SK-N-MC (cell line): ENCODE results near the gene GAGE10.

Experiments
- EZH2 ChIP-seq: fragments of 200-600 bp; sonication (generic); IDR thresholded peaks from one replicate; pipeline ENCODE4 v1.6.1; 2017; ENCODE audit warnings: antibody characterized with exemption
- FOXP2 ChIP-seq: optimal IDR thresholded peaks from 2 replicates; pipeline ENCODE3; 2011; ENCODE audit warnings: mild to moderate bottlenecking, moderate library complexity; ENCODE audit not compliant: insufficient read depth; ENCODE audit errors: extremely low read length, control extremely low read depth
- POLR2AphosphoS5 ChIP-seq: IDR thresholded peaks from 2 replicates; pipeline ENCODE4 v1.6.1; 2012; ENCODE audit warnings: mild to moderate bottlenecking, low read depth, low read length, borderline replicate concordance

DNA sequence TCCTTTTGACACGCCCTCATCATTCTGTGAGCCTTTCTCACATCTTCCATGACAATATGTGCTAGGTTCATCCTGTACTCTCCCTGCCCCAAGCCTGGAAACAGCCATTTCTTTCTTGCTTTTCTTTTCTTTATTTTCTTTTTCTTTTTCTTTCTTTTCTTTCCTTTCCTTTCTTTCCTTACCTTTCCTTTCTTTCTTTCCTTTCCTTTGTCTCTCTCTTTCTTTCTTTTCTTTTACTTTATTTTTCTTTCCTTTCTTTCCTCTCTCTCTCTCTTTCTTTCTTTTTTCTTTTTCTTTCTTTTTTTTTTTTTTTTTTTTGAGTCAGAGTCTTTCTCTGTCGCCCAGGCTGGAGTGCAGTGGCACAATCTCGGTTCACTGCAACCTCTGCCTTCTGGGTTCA lies 19.2 kb upstream of the GAGE10 start:
- TF ChIP-seq POLR2AphosphoS5 (no peak), EZH2 (no peak), FOXP2 (no peak)
